Activated naive CD8-positive, alpha-beta T cell (primary cell): ENCODE measurements around the gene HFM1.
"Not testable (repeated sequence)": the region's sequence is repeated elsewhere in the genome, so short reads cannot be mapped to it uniquely, and the experiment has no call there.

Experiments
- H3K27ac Mint-ChIP-seq: one replicate; pipeline ENCODE4 v1.8.0; 2021; ENCODE audit warnings: mixed read lengths
- H3K27me3 Mint-ChIP-seq: one replicate; pipeline ENCODE4 v1.8.0; 2021; ENCODE audit warnings: mixed read lengths
- H3K36me3 Mint-ChIP-seq: one replicate; pipeline ENCODE4 v1.8.0; 2021; ENCODE audit warnings: mixed read lengths
- H3K4me1 Mint-ChIP-seq: one replicate; pipeline ENCODE4 v1.8.0; 2021; ENCODE audit warnings: low read depth, mixed read lengths
- H3K4me3 Mint-ChIP-seq: one replicate; pipeline ENCODE4 v1.8.0; 2021; ENCODE audit warnings: mild to moderate bottlenecking, mixed read lengths
- H3K9me3 Mint-ChIP-seq: one replicate; pipeline ENCODE4 v1.8.0; 2021; ENCODE audit warnings: low read depth, mixed read lengths

The HFM1 gene, protein sequence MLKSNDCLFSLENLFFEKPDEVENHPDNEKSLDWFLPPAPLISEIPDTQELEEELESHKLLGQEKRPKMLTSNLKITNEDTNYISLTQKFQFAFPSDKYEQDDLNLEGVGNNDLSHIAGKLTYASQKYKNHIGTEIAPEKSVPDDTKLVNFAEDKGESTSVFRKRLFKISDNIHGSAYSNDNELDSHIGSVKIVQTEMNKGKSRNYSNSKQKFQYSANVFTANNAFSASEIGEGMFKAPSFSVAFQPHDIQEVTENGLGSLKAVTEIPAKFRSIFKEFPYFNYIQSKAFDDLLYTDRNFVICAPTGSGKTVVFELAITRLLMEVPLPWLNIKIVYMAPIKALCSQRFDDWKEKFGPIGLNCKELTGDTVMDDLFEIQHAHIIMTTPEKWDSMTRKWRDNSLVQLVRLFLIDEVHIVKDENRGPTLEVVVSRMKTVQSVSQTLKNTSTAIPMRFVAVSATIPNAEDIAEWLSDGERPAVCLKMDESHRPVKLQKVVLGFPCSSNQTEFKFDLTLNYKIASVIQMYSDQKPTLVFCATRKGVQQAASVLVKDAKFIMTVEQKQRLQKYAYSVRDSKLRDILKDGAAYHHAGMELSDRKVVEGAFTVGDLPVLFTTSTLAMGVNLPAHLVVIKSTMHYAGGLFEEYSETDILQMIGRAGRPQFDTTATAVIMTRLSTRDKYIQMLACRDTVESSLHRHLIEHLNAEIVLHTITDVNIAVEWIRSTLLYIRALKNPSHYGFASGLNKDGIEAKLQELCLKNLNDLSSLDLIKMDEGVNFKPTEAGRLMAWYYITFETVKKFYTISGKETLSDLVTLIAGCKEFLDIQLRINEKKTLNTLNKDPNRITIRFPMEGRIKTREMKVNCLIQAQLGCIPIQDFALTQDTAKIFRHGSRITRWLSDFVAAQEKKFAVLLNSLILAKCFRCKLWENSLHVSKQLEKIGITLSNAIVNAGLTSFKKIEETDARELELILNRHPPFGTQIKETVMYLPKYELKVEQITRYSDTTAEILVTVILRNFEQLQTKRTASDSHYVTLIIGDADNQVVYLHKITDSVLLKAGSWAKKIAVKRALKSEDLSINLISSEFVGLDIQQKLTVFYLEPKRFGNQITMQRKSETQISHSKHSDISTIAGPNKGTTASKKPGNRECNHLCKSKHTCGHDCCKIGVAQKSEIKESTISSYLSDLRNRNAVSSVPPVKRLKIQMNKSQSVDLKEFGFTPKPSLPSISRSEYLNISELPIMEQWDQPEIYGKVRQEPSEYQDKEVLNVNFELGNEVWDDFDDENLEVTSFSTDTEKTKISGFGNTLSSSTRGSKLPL (N-terminal part only)

GRCh38 chr1:91404151-91405012 is at the start of gene HFM1:
HFM1 (minus strand) TSS chr1:91404837; CDS start chr1:91401082, 3,755 bp downstream.
- no peaks in the 10 kb centered on the region for H3K36me3 Mint-ChIP-seq
- no peaks in the 10 kb centered on the region for H3K9me3 Mint-ChIP-seq
- H3K4me3 Mint-ChIP-seq = peak within 1 kb of the TSS; percentile 88
- H3K27me3 Mint-ChIP-seq = peaks cover 9% of the 10 kb centered on the region
- H3K27ac Mint-ChIP-seq = peak within 1 kb of the TSS; percentile 87
- peaks cover 8% of the 10 kb centered on the region for H3K4me1 Mint-ChIP-seq

- Mint-ChIP-seq H3K9me3 (no peaks in the 10 kb centered on the region), H3K27me3 (no peaks in the 10 kb centered on the region), H3K27ac (no peak overlapping the region), H3K4me3 (no peak overlapping the region), H3K36me3 (no peaks in the 10 kb centered on the region), H3K4me1 (no peaks in the 10 kb centered on the region)
Observed at GRCh38 chr1:91454136-91454535, 49.5 kb upstream of the HFM1 start.

DNA sequence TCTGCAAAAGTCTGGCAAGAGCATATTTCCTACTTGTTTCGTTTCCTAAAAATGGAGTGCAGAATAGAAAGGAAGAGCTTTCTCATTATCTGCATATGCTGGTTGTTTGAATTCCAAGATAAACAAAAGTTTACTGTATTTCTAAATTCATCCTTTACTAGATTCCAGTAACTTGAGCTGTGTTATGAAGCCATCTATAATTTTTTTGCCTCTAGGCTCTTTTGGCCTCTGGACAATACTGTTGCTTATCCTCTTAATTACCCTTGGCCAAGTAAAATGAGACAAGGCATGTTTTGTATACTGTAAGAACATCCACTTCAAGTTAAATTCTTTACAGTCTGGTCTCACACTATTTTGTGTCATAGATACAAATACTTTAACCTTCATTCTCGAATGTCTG is 45.6 kb upstream of the HFM1 start:
- Mint-ChIP-seq H3K4me3 (no peak overlapping the region), H3K36me3 (no peaks in the 10 kb centered on the region)

DNA sequence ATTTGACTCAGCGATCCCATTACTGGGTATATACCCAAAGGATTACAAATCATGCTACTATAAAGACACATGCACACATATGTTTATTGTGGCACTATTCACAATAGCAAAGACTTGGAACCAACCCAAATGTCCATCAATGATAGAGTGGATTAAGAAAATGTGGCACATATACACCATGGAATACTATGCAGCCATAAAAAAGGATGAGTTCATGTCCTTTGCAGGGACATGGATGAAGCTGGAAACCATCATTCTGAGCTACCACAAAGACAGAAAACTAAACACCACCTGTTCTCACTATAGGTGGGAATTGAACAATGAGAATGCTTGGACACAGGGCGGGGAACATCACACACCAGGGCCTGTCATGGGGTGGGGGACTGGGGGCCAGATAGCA is 43.1 kb upstream of the HFM1 start:
- H3K36me3 Mint-ChIP-seq, H3K27ac Mint-ChIP-seq, H3K4me1 Mint-ChIP-seq, H3K4me3 Mint-ChIP-seq, H3K27me3 Mint-ChIP-seq, H3K9me3 Mint-ChIP-seq: not testable (repeated sequence)

More for the DNA sequence above, 45.6 kb upstream of the HFM1 start:
- H3K27me3 Mint-ChIP-seq = no peaks in the 10 kb centered on the region
- H3K4me1 Mint-ChIP-seq = no peaks in the 10 kb centered on the region
- H3K27ac Mint-ChIP-seq = no peak overlapping the region
- H3K9me3 Mint-ChIP-seq = no peaks in the 10 kb centered on the region

- not testable (repeated sequence) for H3K9me3 Mint-ChIP-seq, H3K36me3 Mint-ChIP-seq, H3K4me3 Mint-ChIP-seq, H3K27ac Mint-ChIP-seq, H3K4me1 Mint-ChIP-seq
- peaks cover 20% of the 10 kb centered on the region for H3K27me3 Mint-ChIP-seq
Observed at GRCh38 chr1:91441980-91442379, 37.3 kb upstream of the HFM1 start.

DNA sequence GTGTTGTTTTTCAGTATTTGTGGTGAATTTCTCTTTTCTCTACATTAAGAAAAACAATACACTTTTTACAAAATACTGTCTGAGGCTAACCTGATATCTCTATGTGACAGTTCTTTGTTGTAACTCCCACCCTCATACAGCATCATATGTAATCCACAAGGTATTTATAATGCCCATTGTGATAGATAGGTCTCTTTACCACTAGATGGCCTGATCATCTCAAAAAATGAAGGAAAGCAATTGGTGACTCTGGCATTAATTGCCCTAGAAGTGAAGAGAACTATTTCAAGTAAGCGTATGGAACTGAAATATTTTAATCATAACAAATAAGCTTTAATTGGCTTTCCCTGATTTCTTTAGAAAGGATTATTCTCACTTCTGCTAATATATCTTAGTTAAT is 36.2 kb upstream of the HFM1 start:
- Mint-ChIP-seq H3K4me1 (peaks cover 8% of the 10 kb centered on the region), H3K36me3 (no peaks in the 10 kb centered on the region), H3K4me3 (no peak overlapping the region), H3K9me3 (no peaks in the 10 kb centered on the region), H3K27ac (no peak overlapping the region), H3K27me3 (peaks cover 20% of the 10 kb centered on the region)

DNA sequence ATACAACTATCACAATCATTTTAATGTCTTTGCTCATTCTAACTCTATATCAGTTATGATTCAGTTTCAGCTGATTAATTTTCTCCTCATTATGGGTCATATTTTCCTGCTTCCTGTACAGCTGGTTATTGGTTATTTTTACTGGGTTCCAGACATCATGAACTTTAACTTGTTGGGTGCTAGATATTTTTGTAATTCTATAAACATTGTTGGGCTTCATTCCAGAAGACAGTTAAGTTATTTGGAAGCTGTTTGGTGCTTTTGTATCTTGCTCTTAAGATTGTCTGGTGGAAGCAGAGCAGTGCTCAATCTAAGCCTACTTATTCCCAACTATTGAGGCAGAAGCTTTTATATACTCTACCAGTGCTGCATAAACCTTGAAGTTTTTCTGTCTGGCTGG is 34.4 kb upstream of the HFM1 start:
- Mint-ChIP-seq H3K4me3 (no peak overlapping the region), H3K4me1 (peaks cover 8% of the 10 kb centered on the region), H3K27ac (no peak overlapping the region), H3K9me3 (no peaks in the 10 kb centered on the region), H3K36me3 (no peaks in the 10 kb centered on the region), H3K27me3 (peaks cover 18% of the 10 kb centered on the region)

GRCh38 chr1:91428182-91428798 is 23.7 kb upstream of the HFM1 start:
- Mint-ChIP-seq H3K36me3 (no peaks in the 10 kb centered on the region), H3K27ac (no peak overlapping the region), H3K27me3 (peaks cover 15% of the 10 kb centered on the region), H3K9me3 (no peaks in the 10 kb centered on the region), H3K4me3 (no peak overlapping the region), H3K4me1 (no peaks in the 10 kb centered on the region)

DNA sequence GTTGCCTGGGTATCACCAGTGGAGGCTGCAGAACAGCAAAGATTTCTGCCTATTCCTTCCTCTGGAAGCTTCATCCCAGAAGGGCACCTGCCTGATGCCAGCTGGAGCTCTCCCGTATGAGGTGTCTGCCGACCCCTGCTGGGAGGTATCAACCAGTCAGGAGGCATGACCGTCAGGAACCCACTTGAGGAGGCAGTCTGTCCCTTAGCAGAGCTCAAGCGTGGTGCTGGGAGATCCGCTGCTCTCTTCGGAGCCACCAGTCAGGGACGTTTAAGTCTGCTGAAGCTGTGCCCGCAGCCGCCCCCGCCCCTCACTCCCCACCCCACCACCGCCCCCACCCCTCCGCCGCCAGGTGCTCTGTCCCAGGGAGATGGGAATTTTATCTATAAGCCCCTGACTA is 23.1 kb upstream of the HFM1 start:
- no peak overlapping the region for H3K4me3 Mint-ChIP-seq
- no peaks in the 10 kb centered on the region for H3K9me3 Mint-ChIP-seq
- H3K36me3 Mint-ChIP-seq = peaks cover 2% of the 10 kb centered on the region
- H3K4me1 Mint-ChIP-seq = no peaks in the 10 kb centered on the region
- no peak overlapping the region for H3K27ac Mint-ChIP-seq
- H3K27me3 Mint-ChIP-seq = peaks cover 20% of the 10 kb centered on the region

DNA sequence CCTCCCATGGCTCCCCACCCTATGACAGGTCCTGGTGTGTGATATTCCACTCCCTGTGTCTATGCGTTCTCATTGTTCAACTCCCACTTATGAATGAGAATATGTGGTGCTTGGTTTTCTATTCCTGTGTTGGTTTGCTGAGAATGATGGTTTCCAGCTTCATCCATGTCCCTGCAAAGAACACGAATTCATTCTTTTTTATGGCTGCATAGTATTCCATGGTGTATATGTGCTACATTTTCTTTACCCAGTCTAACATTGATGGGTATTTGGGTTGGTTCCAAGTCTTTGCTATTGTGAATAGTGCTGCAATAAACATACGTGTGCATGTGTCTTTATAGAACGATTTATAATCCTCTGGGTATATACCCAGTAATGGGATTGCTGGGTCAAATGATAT is 17.9 kb upstream of the HFM1 start:
- not testable (repeated sequence) for H3K27ac Mint-ChIP-seq, H3K4me1 Mint-ChIP-seq, H3K36me3 Mint-ChIP-seq, H3K9me3 Mint-ChIP-seq, H3K4me3 Mint-ChIP-seq
- H3K27me3 Mint-ChIP-seq = peaks cover 15% of the 10 kb centered on the region

DNA sequence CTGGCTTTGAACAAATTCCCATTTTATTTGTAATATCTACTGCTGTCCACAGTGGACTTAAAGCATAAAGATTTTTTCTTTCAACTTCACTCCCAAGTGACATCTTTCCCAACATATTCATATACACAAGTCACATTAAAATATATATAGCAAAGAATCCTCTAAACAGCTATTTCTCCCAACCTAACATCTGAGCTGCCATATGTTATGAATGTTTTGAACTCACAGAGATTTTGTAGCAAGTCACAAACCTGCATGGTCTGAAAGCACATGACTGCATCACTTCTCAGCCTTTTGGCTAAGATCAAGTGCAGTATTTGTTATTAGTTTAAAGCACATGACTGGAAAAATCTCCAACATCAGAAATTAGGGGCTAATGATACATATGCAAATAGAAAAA is 7.7 kb upstream of the HFM1 start:
- Mint-ChIP-seq H3K27me3 (peaks cover 2% of the 10 kb centered on the region), H3K4me1 (no peaks in the 10 kb centered on the region), H3K27ac (no peak overlapping the region), H3K36me3 (no peaks in the 10 kb centered on the region), H3K9me3 (no peaks in the 10 kb centered on the region), H3K4me3 (no peak overlapping the region)

- Mint-ChIP-seq H3K27me3 (peaks cover 4% of the 10 kb centered on the region), H3K4me3 (no peak overlapping the region), H3K4me1 (peaks cover 8% of the 10 kb centered on the region), H3K36me3 (no peaks in the 10 kb centered on the region), H3K27ac (no peak overlapping the region), H3K9me3 (no peaks in the 10 kb centered on the region)
Observed at GRCh38 chr1:91406773-91407389, 2.2 kb upstream of the HFM1 start.

- H3K27ac Mint-ChIP-seq = no peak overlapping the region
Observed at GRCh38 chr1:91402023-91402422, 2.6 kb downstream of the HFM1 start.

More at GRCh38 chr1:91402023-91402422, 2.6 kb downstream of the HFM1 start:
- H3K4me1 Mint-ChIP-seq = peaks cover 8% of the 10 kb centered on the region
- no peaks in the 10 kb centered on the region for H3K9me3 Mint-ChIP-seq
- peaks cover 9% of the 10 kb centered on the region for H3K27me3 Mint-ChIP-seq
- no peaks in the 10 kb centered on the region for H3K36me3 Mint-ChIP-seq
- H3K4me3 Mint-ChIP-seq = no peak overlapping the region
